HFF-Myc (cell line): ENCODE measurements around the gene MLANA.

Experiments
- DNase-seq: peaks from one replicate; pipeline ENCODE4 v3.0.0-alpha.2; 2011; ENCODE audit warnings: low read depth; ENCODE audit errors: extremely low read depth
- H3K4me3 ChIP-seq: replicated peaks from 2 replicates; pipeline ENCODE4 v1.5.1; 2011; ENCODE audit warnings: low read depth, mild to moderate bottlenecking, control low read depth, low read length
- CTCF ChIP-seq: IDR thresholded peaks from 2 replicates; pipeline ENCODE4 v1.5.1; 2012; ENCODE audit warnings: mild to moderate bottlenecking, low read depth, low read length, control low read depth; ENCODE audit errors: missing control alignments

MLANA gene

GRCh38 chr9:5950261-5950660 lies 59.6 kb downstream of the MLANA start:
- DNase-seq: no peak
- no peak for TF ChIP-seq CTCF
- no peak overlapping the region for H3K4me3 ChIP-seq

- no peak for TF ChIP-seq CTCF
- no peak overlapping the region for H3K4me3 ChIP-seq
- DNase-seq: peak; percentile 16
Measured at GRCh38 chr9:5951686-5952211, 61.1 kb downstream of the MLANA start.

GRCh38 chr9:5953743-5954707 lies 63.3 kb downstream of the MLANA start:
- no peak overlapping the region for H3K4me3 ChIP-seq
- DNase-seq: no peak
- no peak for TF ChIP-seq CTCF

- no peak for TF ChIP-seq CTCF
- no peak overlapping the region for H3K4me3 ChIP-seq
- DNase-seq: no peak
Measured at GRCh38 chr9:5957166-5957565, 66.5 kb downstream of the MLANA start.

- no peak overlapping the region for H3K4me3 ChIP-seq
- no peak for DNase-seq
- no peak for TF ChIP-seq CTCF
Measured at GRCh38 chr9:5958273-5958672, 67.6 kb downstream of the MLANA start.
